Skeletal muscle satellite cell (primary cell): ENCODE results near the gene NOXA1.
"Not testable (repeated sequence)": the region's sequence is repeated elsewhere in the genome, so short reads cannot be mapped to it uniquely, and the experiment has no call there.

Source experiments
- H3K27me3 ChIP-seq: 2 replicates; pipeline ENCODE4 v1.7.0; 2013; ENCODE audit warnings: low read length; ENCODE audit not compliant: control insufficient read depth, insufficient read depth
- H3K36me3 ChIP-seq: 2 replicates; pipeline ENCODE4 v1.7.0; 2013; ENCODE audit warnings: mild to moderate bottlenecking, control low read depth, low read length; ENCODE audit not compliant: insufficient read depth
- H3K4me1 ChIP-seq: 2 replicates; pipeline ENCODE4 v1.7.0; 2013; ENCODE audit warnings: low read length; ENCODE audit not compliant: control insufficient read depth, insufficient read depth
- H3K4me2 ChIP-seq: 2 replicates; pipeline ENCODE4 v1.7.0; 2013; ENCODE audit warnings: mild to moderate bottlenecking, low read length
- H3K4me3 ChIP-seq: 2 replicates; pipeline ENCODE4 v1.7.0; 2013; ENCODE audit warnings: low read length
- H3K9ac ChIP-seq: 2 replicates; pipeline ENCODE4 v1.7.0; 2013; ENCODE audit warnings: mild to moderate bottlenecking, low read depth, low read length, moderate library complexity
- H3K9me3 ChIP-seq: replicated peaks from 2 replicates; pipeline ENCODE4 v1.7.0; 2013; ENCODE audit warnings: mild to moderate bottlenecking, control low read depth, low read length

Gene NOXA1

DNA sequence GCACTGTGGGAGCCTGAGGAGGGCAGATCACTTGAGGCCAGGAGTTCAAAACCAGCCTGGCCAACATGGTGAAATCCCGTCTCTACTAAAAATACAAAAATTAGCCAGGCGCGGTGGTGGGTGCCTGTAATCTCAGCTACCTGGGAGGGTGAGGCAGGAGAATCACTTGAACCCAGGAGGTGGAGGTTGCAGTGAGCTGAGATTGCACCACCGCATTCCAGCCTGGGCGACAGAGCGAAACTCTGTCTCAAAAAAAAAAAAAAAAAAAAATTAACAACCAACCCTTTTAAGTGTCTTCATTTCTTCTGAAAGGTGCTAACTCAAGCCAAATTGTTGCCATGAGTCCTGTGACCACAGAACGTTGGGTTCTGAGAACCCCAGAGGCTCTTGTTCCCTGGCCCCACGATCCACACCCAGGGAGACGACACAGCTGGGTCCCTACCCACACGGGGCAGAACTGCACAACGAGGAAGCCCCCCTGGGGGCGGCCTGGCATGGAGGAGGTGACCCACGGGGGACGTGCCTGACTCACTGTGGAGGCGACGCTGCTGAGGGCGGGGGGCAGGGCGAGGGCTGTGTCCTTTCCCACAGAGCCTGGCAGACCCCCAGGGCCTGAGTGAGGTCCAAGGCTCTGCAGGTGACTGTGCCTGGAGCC lies 12.8 kb upstream of the NOXA1 start:
- not testable (repeated sequence) for H3K4me2 ChIP-seq, H3K9me3 ChIP-seq, H3K27me3 ChIP-seq, H3K36me3 ChIP-seq, H3K4me3 ChIP-seq, H3K9ac ChIP-seq
- peaks cover 40% of the 10 kb centered on the region for H3K4me1 ChIP-seq

DNA sequence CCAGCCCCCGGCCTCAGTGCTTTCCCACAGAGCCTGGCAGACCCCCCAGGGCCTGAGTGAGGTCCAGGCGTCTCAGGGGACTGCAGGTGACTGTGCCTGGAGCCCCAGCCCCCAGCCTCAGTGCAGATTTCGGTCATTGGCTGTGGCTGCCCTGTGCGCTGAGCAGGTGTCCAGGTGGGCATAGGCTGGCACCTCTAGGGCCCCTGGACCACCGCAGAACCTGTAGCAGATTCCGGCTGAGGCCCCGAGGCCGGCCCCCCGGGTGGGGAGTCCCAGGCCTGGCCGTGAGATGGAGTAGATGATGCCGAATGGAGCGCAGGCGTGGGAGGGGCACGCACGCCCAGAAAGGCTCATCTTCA lies 12.3 kb upstream of the NOXA1 start:
- H3K36me3 ChIP-seq, result no peaks in the 10 kb centered on the region
- no peaks in the 10 kb centered on the region for H3K27me3 ChIP-seq
- H3K9ac ChIP-seq, result no peak overlapping the region
- no peak overlapping the region for H3K4me3 ChIP-seq
- no peaks in the 10 kb centered on the region for H3K9me3 ChIP-seq
- H3K4me2 ChIP-seq, result peak overlapping the region; percentile 60
- peaks cover 35% of the 10 kb centered on the region for H3K4me1 ChIP-seq

DNA sequence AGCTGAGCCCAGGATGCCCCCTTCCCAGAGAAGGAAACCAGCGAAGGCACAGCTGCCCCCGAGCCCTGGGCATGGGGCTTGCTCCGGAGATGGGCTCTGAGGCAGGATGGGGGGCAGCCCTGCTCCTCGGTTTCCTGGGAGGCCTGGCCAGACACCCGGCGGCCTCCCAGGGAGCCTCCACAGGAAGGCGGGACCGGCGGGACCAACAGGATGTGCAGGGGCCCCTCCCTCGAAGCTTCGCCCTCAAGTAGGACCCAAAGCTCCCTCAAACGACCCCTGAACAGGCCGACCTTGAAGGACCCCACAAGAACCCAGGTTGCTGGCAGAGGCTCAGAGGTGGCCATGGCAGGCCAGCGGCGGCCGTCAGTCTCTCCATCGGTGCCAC lies 11.9 kb upstream of the NOXA1 start:
- Histone ChIP-seq H3K4me1 (peaks cover 35% of the 10 kb centered on the region), H3K4me2 (peak overlapping the region; percentile 60), H3K9me3 (no peaks in the 10 kb centered on the region), H3K36me3 (no peaks in the 10 kb centered on the region), H3K9ac (no peak overlapping the region), H3K27me3 (no peaks in the 10 kb centered on the region), H3K4me3 (no peak overlapping the region)

DNA sequence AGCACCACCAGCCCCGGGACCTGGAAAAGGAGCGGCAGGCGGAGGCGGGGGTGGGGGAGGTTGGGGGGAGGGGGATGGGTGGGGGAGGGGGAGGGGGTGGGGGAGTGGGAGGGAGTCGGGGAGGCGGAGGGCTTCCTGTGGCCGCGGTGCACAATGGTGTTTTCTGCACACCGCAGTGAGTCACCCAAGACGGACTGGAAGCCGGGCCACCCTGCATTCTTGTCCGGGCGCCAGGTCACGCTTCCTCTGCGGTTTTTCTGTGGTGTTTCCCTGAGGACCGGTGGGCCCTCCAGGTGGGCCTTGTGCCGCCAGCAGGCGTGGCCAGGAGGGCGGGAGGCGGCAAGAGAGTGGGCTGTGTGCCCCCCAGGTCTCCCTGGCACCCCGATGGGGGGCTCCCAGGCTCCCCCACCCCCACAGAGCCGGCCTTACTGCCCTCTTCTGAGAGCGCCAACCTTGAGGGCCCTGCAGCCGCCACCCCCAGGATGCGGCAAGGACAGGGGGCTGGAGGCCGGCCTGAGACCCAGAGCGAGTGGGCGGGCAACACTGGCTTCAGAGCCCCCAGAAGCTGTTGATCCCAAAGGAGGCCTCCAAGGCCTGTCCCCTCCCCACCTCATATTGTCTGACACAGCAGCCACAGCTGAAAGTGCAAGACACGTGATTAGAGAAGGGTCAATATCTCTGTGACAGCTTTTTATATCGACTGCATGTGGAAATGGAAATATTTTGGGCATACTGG lies 11.4 kb upstream of the NOXA1 start:
- no peak overlapping the region for H3K9ac ChIP-seq

DNA sequence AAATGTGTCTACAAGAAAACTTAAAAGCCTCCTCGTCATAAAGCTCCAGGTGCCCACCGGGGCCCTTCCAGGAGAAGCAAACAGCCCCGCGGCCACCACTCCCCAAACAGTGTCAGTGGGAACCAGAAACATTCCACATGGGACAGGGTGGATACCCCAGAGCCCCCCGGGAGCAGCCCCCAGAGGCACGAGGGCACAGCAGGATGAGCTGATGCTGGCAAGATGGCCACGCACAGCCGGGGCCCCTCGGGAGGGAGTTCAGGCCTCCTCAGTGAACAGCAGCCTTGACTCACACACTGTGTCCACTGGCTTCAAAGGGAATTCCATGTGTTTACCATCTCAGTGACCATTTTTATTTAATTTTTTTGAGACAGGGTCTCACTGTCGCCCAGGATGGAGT lies 10.8 kb upstream of the NOXA1 start:
- H3K36me3 ChIP-seq, result no peaks in the 10 kb centered on the region
- H3K9me3 ChIP-seq, result no peaks in the 10 kb centered on the region
- H3K4me3 ChIP-seq, result no peak overlapping the region
- H3K4me2 ChIP-seq, result peak overlapping the region; percentile 24
- H3K4me1 ChIP-seq, result peaks cover 33% of the 10 kb centered on the region
- no peak overlapping the region for H3K9ac ChIP-seq
- no peaks in the 10 kb centered on the region for H3K27me3 ChIP-seq

More for the DNA sequence above, 11.4 kb upstream of the NOXA1 start:
- H3K4me2 ChIP-seq, result peak overlapping the region; percentile 60
- H3K27me3 ChIP-seq, result no peaks in the 10 kb centered on the region
- no peaks in the 10 kb centered on the region for H3K9me3 ChIP-seq
- H3K4me3 ChIP-seq, result no peak overlapping the region
- H3K36me3 ChIP-seq, result no peaks in the 10 kb centered on the region
- H3K4me1 ChIP-seq, result peaks cover 35% of the 10 kb centered on the region

DNA sequence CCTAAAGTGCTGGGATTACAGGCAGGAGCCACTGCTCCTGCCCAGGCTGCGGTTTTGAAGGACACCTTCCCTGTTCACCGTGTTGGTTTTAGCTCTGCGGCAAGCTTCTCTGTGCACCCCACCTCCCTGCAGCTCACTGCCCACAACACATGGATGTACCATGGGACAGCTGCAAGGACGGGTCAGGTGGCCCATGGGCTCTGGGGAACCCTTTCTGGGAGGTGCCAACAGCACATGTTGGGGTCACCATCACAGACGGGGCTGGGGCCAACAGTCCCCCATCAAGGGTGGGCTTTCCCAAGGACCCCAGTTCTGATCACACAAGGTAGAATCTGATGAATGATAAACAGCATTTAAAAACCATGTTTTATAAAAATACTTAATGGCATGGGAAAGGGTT lies 7.7 kb upstream of the NOXA1 start:
- Histone ChIP-seq H3K9ac (no peak overlapping the region), H3K36me3 (no peaks in the 10 kb centered on the region), H3K4me2 (no peak overlapping the region), H3K27me3 (no peaks in the 10 kb centered on the region), H3K4me1 (peaks cover 29% of the 10 kb centered on the region), H3K9me3 (no peaks in the 10 kb centered on the region), H3K4me3 (no peak overlapping the region)

DNA sequence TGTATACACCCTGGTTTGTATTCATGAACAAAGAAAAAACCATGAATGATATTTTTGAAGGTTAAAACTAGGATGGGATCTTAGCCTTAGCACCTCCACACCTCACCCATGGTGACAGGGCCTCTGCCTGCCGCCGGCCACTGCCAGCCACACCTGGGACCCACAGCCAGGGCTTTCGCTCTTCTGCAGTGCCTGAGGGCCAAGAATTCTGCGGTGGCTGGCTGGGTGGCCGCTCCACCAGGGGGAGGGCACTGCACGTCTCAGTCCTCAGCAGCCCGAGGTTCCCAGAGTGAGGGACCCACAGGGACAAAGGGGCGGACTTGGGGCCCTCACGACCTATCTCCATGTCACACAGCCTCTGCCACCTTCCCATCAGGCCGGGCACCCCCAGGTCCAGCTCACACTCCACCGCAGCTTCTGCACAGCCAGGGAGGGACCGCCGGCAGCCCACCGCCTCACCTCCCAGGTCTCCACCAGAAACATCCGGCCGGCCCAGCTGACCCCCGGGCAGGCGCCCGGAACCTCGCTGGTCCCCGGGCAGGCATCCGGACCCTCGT lies 7.1 kb upstream of the NOXA1 start:
- H3K4me3 ChIP-seq, result no peak overlapping the region
- H3K9ac ChIP-seq, result no peak overlapping the region

DNA sequence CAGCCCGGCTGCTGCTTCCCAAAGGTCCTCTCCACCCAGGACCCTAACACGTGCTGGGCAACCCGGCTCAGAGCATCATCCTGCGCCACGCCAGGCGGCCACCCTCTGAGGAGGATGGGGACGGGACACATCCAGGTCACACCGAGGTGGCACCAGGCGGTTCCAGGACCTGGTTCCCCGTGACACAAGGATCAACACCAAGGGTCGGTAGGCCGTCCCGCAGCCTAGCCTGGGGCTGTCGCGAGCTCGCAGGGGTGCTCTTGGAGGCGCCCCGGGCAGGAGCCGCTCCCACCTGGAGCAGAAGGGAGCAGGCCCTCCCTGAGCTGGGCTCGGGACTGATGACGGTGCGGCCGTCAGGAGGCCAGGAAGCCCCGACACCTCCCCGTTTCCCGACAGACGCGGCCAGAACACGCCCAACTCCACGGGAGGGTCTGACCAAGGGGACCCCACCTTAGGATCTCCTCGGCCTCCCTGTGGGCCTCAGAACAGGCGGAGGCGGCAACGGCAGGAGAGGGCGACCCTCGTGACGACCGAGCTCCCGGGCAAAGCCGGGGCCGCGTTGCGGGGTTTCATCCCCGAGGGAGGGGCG lies 6.5 kb upstream of the NOXA1 start:
- no peak overlapping the region for H3K9ac ChIP-seq
- H3K9me3 ChIP-seq, result no peaks in the 10 kb centered on the region
- H3K4me1 ChIP-seq, result peaks cover 19% of the 10 kb centered on the region
- H3K4me3 ChIP-seq, result peak overlapping the region; percentile 63
- H3K36me3 ChIP-seq, result no peaks in the 10 kb centered on the region
- H3K27me3 ChIP-seq, result no peaks in the 10 kb centered on the region
- peak overlapping the region; percentile 77 for H3K4me2 ChIP-seq

More for the DNA sequence above, 7.1 kb upstream of the NOXA1 start:
- no peaks in the 10 kb centered on the region for H3K36me3 ChIP-seq
- no peaks in the 10 kb centered on the region for H3K9me3 ChIP-seq
- H3K27me3 ChIP-seq, result no peaks in the 10 kb centered on the region
- H3K4me2 ChIP-seq, result no peak overlapping the region
- H3K4me1 ChIP-seq, result peaks cover 23% of the 10 kb centered on the region

DNA sequence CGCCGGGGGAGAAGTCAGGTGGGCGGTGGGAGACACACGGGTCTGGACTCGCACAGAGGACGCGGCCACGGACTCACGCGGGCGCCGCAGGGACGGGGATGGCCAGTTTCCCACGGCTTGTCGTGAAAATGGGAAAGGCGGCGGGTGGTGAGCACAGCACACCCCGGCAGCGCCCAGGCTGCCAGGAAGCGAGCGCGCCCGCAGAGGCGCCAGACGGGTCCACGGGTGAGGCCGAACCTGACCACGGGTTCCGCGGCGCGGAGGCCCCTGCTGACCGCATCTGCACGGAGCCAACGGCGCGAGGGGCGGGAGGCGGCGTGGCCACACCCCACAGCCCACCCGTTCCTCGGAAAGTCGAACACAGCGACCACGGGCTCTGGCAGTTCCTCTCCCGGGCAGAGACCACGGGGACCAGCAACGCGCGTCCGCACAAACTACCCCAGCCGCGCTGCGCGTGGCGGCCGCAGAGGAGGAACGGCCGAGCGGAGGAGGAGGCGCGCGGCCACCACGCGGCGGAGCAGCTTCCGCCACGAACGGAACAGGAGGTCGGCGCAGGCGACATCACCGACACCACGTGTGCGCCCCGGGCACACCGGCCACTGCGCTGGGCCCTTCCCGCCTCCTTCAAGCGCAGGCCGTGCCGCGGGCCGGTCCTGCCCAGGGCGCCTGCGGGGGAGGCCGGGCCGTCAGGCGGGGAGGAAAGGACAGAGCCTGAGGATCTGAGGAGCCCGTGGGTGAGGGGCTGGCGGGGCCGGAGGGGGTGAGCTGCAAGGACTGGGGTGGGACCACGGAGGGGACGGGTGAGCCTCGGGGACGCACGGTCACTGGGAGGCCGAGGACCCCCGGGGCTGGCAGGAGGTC lies 5.8 kb upstream of the NOXA1 start:
- no peaks in the 10 kb centered on the region for H3K9me3 ChIP-seq
- peaks cover 18% of the 10 kb centered on the region for H3K4me1 ChIP-seq
- H3K27me3 ChIP-seq, result no peaks in the 10 kb centered on the region
- peak overlapping the region; percentile 63 for H3K4me3 ChIP-seq
- H3K4me2 ChIP-seq, result peak overlapping the region; percentile 77
- peak overlapping the region; percentile 26 for H3K9ac ChIP-seq
- H3K36me3 ChIP-seq, result no peaks in the 10 kb centered on the region

DNA sequence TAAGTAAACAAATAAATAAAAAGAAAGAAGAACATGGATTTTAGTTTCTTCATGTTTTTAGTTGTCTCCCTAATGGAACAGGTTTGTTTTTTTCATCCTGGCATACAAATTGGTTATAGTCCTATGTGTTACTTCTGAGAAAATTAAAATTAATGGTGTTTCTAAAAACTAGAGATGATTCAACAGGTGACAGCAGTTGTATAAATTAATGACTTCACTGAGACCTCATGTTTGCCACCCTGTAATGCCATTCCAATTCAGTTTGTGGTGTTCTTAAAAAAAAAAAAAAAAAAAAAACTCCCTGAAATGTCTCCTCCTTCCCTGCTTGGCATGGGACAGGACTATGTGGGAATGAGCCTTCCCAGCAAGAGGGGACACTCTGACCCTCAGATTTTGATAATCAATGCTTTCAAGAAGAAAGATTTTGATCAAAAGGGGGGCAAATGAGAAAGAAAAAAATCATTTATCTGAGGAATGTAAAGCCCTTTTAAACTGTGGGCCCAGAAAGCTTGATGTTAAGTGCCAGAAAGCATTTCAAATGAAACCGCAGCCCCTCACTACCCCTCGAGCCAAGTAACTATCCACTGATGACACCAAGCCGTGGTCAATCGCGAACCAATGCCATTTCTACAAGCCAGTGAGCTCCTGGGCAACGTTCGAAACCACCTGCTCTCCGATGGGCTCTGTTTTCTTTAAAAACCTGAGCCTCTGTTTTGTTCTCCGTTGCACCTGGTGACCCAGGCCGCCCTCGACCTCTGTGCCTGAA lies 1.2 kb upstream of the NOXA1 start:
- H3K9me3 ChIP-seq, result no peaks in the 10 kb centered on the region
- H3K4me2 ChIP-seq, result peak overlapping the region; percentile 94
- H3K27me3 ChIP-seq, result no peaks in the 10 kb centered on the region
- H3K4me3 ChIP-seq, result peak overlapping the region; percentile 76
- H3K9ac ChIP-seq, result peak overlapping the region; percentile 90
- no peaks in the 10 kb centered on the region for H3K36me3 ChIP-seq
- peaks cover 30% of the 10 kb centered on the region for H3K4me1 ChIP-seq
